ENCODE data around the gene MARCO. TPM values are rescaled to one million over a fixed set of nuclear protein-coding genes. Genes with fewer than 3 reads are reported as not detected.

The MARCO gene
- total and polyA plus RNA-seq, 10 of the 15 experiments (the other 5 are each of a cell fraction or from before 2014, with no cell fraction given): 0.13 to 0.67 (median 0.32) TPM; not detected in 5

- FAIRE-seq (no peak), DNase-seq (ENCODE audit: low read depth, low spot score) (no peak), ATAC-seq (no peak)
- Histone ChIP-seq H3K9ac (ENCODE audit: control insufficient read depth, insufficient read depth, low read length) (no peak overlapping the region), H3K27me3 (replicated peaks in 1 of 2; ENCODE audit: control insufficient read depth in 2 of 2, insufficient read depth in 2 of 2, low read length in 1 of 2) (no peaks in the 10 kb centered on the region; a peak in 2 of 4 replicates), H3K4me3 (no peak overlapping the region), H3K27ac (ENCODE audit: control insufficient read depth, insufficient read depth) (no peak overlapping the region), H3K36me3 (ENCODE audit: control insufficient read depth in 2 of 2, insufficient read depth in 2 of 2, low read length in 1 of 2) (no peaks in the 10 kb centered on the region), H3K9me3 (replicated peaks; ENCODE audit: control insufficient read depth, insufficient read depth, low read length) (no peaks in the 10 kb centered on the region), H3K79me2 (ENCODE audit: control insufficient read depth, insufficient read depth, low read length) (no peaks in the 10 kb centered on the region), H3K4me1 (ENCODE audit: control insufficient read depth, insufficient read depth, low read length) (no peaks in the 10 kb centered on the region), H4K20me1 (ENCODE audit: control insufficient read depth, insufficient read depth) (no peaks in the 10 kb centered on the region), H3K4me2 (ENCODE audit: control insufficient read depth, insufficient read depth) (no peak overlapping the region), H2AFZ (ENCODE audit: control insufficient read depth, low read depth, low read length) (no peak overlapping the region)
- BruUV-seq (replicated peaks): no TSS peak
- TF ChIP-seq BHLHE40 (IDR thresholded peaks at IDR 0.05; ENCODE audit: borderline replicate concordance in 1 of 2, low read depth in 2 of 2, low read length in 1 of 2): no peak
- TF ChIP-seq EED (IDR thresholded peaks at IDR 0.05; ENCODE audit: low read depth): no peak
- TF ChIP-seq BACH1 (IDR thresholded peaks at IDR 0.05; ENCODE audit: borderline replicate concordance): no peak
- TF ChIP-seq WRNIP1 (IDR thresholded peaks at IDR 0.05; ENCODE audit: borderline replicate concordance, low read depth, low read length): no peak
- no peak for TF ChIP-seq EZH2 (IDR thresholded peaks at IDR 0.05; ENCODE audit: borderline replicate concordance, control insufficient read depth, low read depth, low read length)
- TF ChIP-seq MEF2A (IDR thresholded peaks at IDR 0.05; ENCODE audit: insufficient read depth, low read depth, low read length): no peak
- ChIA-PET RAD21 (ENCODE audit: unreplicated experiment) (interaction anchor here (1.0 kb wide), 1 partner anchor 18 kb away, joined by 3 read pairs; no protein-coding TSS in a partner anchor), CTCF (interaction anchor here (1.0 to 1.3 kb wide), 3 partner anchors 143 to 451 kb away, joined by 3 to 5 read pairs (median 4); no protein-coding TSS in a partner anchor), SMC1A (ENCODE audit: uncharacterized antibody, unreplicated experiment) (interaction anchor here (1.1 kb wide), 1 partner anchor 240 kb away, joined by 3 read pairs; no protein-coding TSS in a partner anchor), POLR2A (interaction anchor here (0.5 kb wide), 1 partner anchor 1623 kb away, joined by 3 read pairs; no protein-coding TSS in a partner anchor)
- in situ Hi-C loops (cut with MboI) (no loop called here), intact Hi-C loops (cut with micrococcal nuclease; ENCODE audit: unreplicated experiment) (loop anchor here (5.0 kb wide), 1 partner anchor 281 kb away; no protein-coding TSS in a partner anchor)
- 32% methylated on average over 18 of the region's 18 CpGs for WGBS (ENCODE audit: insufficient coverage, insufficient replicate concordance, low lambda C conversion rate, missing lambda C conversion rate)
Measured at GRCh38 chr2:119025762-119026351, 83.9 kb downstream of the MARCO start.
